Measurements from ENCODE around the gene TMEM117.

Gene TMEM117

GRCh38 chr12:43835656-43836474 is at the start of gene TMEM117:
TMEM117 (plus strand) TSS chr12:43836081.
- peak; percentile 26 to 31 (median 31) for DNase-seq (ENCODE audit: low read depth in 2 of 3, low spot score in 2 of 3)

GRCh38 chr12:43786899-43787693 is 48.8 kb upstream of the TMEM117 start:
- DNase-seq (ENCODE audit: low read depth in 2 of 3, low spot score in 2 of 3): no peak

GRCh38 chr12:43789941-43790340 is 45.9 kb upstream of the TMEM117 start:
- no peak for DNase-seq (ENCODE audit: low read depth in 2 of 3, low spot score in 2 of 3)

GRCh38 chr12:43795716-43796280 is 40.1 kb upstream of the TMEM117 start:
- DNase-seq (ENCODE audit: low read depth in 2 of 3, low spot score in 2 of 3): no peak

GRCh38 chr12:43797561-43798217 is 38.2 kb upstream of the TMEM117 start:
- no peak for DNase-seq (ENCODE audit: low read depth in 2 of 3, low spot score in 2 of 3)

DNA sequence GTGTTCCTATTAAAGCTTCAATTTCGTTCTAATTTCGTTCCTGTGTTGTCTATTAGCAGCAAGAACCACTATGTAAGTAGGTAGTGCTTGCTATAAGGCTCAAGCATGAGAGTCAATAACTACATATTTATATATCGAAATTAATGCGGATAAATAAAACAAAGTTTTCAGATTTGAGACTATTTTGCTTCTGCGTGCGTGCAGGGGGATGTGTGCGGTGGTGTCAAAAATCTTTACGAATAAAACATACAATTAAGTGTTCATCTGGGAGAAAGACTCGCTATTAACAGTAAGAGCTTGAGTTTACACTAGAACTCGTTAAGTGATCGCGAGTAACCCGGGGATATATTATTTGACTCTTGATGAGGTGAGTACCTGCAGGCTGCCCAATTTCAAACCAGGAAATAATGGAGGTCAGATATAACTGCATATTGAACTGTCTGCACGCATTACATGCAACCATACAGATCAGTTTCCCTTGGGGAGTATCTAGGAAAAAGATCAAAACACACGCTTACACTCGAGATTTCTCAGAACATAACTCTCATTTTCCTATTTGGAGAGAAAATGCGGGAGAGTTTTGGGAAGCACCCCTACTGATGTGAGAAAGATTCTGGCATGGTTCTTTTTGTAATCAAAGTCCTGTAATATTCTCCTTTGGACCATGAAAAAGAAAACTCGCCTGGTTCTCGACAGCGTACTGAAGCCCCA is 30.6 kb upstream of the TMEM117 start:
- DNase-seq (ENCODE audit: low read depth in 2 of 3, low spot score in 2 of 3): no peak

GRCh38 chr12:43805860-43806736 is 29.8 kb upstream of the TMEM117 start, which contains the start of gene TWF1:
TWF1 (minus strand) TSS chr12:43806317; CDS start chr12:43806245, 72 bp downstream.
- DNase-seq (ENCODE audit: low read depth in 2 of 3, low spot score in 2 of 3): peak; percentile 71 to 87 (median 83)

DNA sequence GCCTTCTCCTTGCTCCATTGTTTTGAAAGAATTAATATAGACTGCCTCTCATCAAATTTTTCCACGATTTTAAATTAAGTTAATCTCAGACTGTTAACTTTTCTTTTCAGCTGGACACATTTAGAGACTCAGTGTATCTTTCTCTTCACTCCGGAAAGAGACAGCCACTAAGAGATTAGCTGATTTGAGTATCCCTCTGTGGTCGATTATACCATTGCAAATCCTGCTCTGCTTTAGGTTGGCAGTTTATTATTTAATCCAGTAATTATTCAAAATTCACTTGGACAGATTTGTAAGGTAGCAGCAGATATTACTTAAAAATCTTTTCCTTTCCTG is 29.2 kb upstream of the TMEM117 start:
- DNase-seq (ENCODE audit: low read depth in 2 of 3, low spot score in 2 of 3): no peak

- no peak for DNase-seq (ENCODE audit: low read depth in 2 of 3, low spot score in 2 of 3)
Observed at GRCh38 chr12:43807386-43807785, 28.5 kb upstream of the TMEM117 start.

DNA sequence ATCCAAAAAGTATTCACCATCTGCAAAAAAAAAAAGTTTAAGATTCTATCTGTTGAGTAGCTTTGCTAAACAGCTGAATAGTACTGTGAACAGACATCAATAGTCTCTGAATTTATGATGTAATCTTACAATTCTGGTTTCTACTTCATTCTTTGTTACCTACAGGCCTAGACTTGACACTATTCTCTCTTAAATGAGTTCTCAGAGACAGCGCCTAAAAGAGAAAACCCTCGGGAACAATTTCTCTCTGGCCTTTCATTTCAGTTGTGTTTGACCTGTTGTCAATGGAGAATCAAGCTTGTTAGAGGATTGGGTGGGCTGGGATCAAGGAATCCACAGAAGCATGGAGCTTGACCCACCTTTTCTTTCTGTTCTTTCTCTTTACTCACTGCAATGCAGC is 23.8 kb upstream of the TMEM117 start:
- no peak for DNase-seq (ENCODE audit: low read depth in 2 of 3, low spot score in 2 of 3)

DNA sequence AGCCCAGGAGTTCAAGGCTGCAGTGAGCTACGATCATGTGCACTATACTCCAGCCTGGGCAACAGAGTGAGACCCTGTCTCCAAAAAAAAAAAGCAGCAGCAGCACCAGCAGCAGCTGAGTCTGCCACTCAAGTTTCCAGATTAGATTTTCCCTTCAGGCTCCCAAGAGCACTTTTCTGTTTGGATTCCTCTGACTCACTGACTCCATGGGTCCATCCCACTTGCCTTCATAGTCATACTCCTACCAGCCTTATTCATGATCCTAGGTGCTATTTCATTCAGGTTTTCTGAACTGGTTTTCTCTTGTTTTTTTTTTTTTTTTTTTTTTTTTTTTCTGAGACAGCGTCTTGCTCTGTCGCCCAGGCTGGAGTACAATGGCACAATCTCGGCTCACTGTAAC is 23.0 kb upstream of the TMEM117 start:
- DNase-seq (ENCODE audit: low read depth in 2 of 3, low spot score in 2 of 3): no peak

DNA sequence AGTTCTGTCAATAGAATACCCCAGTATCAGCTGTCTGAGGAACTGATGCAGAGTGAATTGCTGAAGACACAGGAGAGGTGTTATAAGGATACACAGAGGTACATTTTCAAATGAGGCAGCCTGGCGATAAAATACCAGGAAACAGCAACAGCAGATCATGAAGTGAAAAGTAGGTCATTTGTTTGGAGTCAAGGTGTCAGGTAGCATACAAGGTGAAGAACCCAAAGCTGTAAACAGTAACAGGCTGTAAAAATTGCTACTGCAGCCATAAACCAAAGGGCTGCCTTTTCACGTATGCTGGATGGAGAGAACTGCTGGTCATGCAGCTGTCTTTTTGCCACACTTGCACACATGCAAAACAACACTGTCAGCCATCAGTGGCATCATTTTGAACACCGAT is 20.5 kb upstream of the TMEM117 start:
- DNase-seq (ENCODE audit: low read depth in 2 of 3, low spot score in 2 of 3): no peak

GRCh38 chr12:43816168-43816567 is 19.7 kb upstream of the TMEM117 start:
- DNase-seq (ENCODE audit: low read depth in 2 of 3, low spot score in 2 of 3): no peak

- no peak for DNase-seq (ENCODE audit: low read depth in 2 of 3, low spot score in 2 of 3)
Observed at GRCh38 chr12:43824207-43824775, 11.6 kb upstream of the TMEM117 start.

- DNase-seq (ENCODE audit: low read depth in 2 of 3, low spot score in 2 of 3): no peak
Observed at GRCh38 chr12:43826681-43827080, 9.2 kb upstream of the TMEM117 start.

- no peak for DNase-seq (ENCODE audit: low read depth in 2 of 3, low spot score in 2 of 3)
Observed at GRCh38 chr12:43827093-43827492, 8.8 kb upstream of the TMEM117 start.

DNA sequence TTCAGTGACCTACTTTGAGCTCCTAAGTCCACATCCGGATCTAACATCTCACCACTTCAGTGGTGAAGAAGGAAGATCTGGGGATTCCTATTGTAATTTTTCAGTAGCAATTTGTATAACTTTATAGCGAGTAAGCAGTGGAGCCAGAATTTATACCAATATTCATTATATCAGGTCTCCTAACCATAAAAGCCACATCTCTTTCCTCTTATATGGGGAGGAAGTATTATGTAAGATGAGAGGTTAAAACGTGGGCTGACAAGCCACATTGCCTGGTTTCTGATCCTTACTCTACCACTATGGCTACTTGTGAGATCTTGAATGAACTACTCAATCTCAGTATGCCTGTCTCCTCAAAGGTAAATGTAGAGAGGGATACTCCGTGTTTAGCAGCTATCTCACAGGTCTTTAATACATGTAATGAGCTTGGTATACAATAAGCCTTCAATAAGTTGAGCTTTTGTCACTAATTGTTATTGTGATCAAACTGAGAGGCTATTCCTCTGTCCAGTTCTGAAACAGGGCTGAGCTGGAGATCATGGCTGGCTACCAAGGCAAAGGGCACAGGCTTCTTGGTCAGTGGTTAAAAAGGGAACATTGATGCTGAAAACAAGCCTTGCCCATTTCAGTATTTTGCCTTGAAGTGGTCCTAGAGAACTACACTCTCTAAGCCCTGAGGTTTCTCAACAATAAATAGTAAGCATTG is 3.3 kb upstream of the TMEM117 start:
- no peak for DNase-seq (ENCODE audit: low read depth in 2 of 3, low spot score in 2 of 3)

DNA sequence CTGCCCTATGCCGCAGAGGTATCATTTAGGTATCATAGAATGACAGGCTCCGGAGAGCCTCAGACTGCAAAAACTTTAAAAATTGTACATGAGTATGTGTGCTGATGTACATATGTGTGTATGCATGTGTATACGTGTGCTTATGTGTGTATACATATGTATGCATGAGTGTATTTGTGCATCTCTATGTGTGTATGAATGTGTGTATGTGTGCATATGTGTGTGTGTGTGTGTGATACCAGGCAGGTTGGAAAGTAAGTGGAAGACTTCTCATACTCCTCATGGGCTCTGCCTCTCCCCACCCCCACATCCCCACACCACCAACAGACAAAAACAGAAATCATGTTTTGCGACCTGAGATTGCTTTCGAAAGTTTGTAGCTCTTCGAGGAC is 621 bp upstream of the TMEM117 start:
- DNase-seq (ENCODE audit: low read depth in 2 of 3, low spot score in 2 of 3): no peak

GRCh38 chr12:43836475-43836989 is 651 bp downstream of the TMEM117 start:
- no peak for DNase-seq (ENCODE audit: low read depth in 2 of 3, low spot score in 2 of 3)

Data from activated CD8-positive, alpha-beta memory T cell treated with anti-CD3 and anti-CD28 coated beads for 48 hours (primary cell).